T follicular helper cell (primary cell): Measurements from ENCODE around the gene DAO.

ENCODE experiments used
- DNase-seq: peaks from one replicate; pipeline ENCODE4 v3.0.0-alpha.2; 2020; ENCODE audit warnings: low read depth

Gene DAO

DNA sequence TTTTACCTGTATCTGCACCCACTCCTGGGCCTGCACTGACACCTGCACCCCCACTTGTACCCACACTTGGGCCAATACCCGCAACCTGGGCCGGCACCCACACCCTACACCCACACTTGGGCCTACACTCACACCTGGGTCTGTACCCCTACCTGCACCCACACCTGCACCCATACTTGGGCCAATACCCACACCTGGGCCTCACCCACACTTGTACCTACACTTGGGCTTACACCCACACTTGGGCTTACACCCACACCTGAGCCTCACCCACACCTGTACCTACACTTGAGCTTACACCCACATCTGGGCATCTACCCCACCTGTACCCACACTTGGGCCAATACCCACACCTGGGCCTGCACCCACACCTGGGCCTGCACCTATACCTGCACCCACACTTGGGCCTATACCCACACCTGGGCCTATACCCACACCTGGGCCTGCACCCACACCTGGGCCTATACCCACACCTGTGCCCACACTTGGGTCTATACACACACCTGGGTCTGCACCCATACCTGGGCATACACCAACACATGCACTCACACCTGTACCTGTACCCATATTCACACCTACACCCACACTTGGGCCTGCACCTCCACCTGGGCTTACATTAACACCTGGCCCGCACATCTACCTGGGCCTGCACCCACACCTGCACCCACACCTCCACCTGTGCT is 39.2 kb downstream of the DAO start:
- no peak for DNase-seq

DNA sequence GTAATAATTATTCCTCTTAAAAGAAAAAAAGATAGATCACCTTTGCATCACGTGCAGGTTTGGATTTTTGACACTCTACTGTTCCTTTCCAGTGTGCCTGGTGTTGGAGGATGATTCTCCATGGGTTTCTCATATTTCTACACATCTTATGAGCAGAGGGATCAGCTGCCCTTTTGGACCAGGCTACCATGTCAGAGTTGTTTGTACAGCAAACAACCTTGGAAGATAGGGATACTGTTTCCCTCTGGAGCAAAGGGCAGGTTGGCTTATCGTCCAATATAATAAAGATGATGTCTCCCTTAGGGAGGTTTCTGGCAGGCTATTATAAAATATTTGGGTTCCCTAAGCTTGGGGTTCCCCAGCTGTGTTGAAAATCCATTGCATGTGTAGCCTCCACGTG is 42.1 kb downstream of the DAO start:
- no peak for DNase-seq

DNA sequence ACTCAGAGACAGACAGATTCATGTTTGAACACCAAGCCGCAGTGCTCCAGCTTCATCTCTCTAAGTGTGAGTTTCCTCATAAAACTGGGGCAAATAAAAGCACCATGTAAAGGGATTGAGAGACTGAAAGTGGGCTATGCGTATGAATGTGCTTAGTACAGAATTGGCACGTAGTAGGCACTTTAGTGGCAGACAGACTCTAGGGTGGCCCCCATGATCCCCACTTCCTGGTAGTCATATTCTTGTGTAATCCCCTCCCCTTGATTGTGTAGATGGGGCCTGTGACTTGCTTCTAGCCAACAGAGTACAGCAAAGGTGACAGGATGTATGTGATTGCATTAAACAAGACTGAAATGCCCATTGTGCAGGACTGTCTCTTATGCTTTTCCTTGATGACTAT is 43.0 kb downstream of the DAO start:
- DNase-seq = no peak

GRCh38 chr12:108928695-108929094 is 48.8 kb downstream of the DAO start:
- no peak for DNase-seq

DNA sequence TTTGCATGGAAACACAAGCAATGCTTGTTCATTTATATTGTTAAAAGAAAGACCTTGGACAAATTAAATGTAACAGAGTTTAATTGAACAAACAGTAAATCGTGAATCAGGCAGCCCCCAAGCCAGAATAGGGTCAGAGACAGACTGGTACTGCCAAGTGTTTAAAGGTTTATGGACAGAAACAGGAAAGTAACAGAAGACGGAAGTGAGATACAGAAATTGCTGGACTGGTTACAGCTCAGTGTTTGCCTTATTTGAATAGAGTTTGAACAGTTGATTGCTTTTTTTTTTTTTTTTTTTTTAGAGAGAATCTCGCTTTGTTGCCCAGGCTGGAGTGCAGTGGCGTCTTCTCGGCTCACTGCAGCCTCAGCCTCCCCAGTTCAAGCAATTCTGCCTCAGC is 50.3 kb downstream of the DAO start:
- DNase-seq = no peak

- DNase-seq = no peak
These were observed 50.9 kb downstream of the DAO start for GRCh38 chr12:108930756-108931155.

- DNase-seq = no peak
These were observed 54.1 kb downstream of the DAO start for GRCh38 chr12:108933949-108934348.

DNA sequence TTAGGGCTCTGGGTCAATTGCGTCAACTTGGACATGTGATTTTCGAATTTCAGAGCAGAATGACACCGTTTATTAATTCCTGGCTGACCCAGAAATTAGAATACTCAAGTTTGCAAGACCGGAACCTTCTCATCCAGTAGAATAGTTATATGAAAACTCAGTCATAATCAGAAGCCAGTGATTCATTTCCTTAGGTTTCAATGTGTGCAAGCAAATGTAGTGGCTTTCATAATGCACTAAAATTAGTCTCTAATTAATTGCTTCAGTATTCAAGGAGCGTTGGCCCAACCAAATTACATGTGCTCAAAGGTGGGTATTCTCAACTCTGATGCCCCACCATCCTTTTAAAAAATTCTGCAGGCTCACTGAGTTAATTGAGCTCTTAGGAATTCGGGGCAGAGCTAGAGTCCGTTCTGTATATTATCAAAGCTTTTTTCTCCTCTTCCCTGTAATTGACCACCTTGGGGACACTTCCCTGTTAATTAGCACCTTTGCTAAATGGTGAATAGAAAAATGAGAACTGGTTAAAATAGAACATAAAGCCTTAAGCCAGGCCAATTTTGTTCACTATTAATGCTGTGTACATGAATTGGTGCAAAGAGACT is 55.4 kb downstream of the DAO start:
- no peak for DNase-seq

GRCh38 chr12:108938247-108938924 is 58.5 kb downstream of the DAO start:
- no peak for DNase-seq

DNA sequence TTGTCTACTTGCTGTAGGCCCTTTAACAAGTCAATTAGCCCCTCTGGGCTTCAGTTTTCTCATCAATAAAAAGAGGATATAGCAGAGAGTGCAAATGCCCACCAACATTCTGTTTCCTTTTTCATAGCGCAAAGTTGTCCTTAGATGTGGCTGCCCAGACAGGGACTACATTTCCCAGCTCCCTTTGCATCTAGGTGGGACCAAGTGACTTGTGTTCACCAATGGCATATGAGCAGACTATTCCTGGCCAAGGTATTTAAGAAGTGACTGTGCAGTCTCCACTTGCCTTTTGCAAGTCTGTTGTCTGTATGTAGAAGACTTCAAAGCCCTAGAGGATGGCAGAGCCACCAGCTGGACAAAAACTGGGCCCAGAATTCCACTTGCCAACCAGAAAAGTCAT is 59.7 kb downstream of the DAO start:
- DNase-seq = no peak

GRCh38 chr12:108940138-108940537 is 60.2 kb downstream of the DAO start:
- no peak for DNase-seq

DNA sequence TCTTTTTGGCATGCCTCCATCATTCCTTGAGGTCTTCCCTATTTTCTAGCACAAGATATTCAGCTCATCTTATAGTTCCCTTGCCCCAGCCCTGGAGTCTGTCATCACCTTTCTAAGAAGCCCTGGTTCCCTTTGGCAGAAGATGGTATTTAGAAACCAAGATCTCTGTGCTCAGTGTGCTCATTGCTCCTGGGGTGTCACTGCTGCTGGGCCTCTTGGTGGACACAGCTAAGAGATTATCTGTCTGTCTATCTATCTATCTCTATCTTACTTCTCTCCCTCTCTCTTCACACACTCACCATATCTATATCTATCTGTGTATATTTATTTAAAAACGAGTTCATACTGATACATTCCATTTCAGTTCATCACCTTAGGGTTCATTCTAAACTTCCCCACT is 67.2 kb downstream of the DAO start:
- DNase-seq = no peak

DNA sequence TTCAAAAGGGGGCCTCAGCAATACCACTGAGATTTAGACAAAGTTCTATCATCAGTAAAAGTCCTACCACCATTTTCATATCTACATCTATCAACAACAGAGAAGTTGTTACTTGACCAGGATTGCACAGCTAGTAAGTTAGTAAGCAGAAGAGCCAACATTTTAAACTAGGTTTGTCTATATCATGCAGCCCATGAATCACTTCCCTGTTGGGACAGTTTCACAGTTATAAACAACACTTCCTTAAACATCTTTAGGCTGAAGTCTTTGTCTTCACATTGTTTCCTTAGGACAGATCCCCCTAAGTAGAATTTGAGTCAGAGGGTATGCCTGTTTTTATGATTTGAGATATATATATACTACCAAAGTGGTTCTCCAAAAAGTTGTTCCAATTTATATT is 68.5 kb downstream of the DAO start:
- DNase-seq = no peak

- DNase-seq = no peak
These were observed 70.1 kb downstream of the DAO start for GRCh38 chr12:108949976-108950375.
